ENCODE measurements around the gene ADAMTS16. TPM values are rescaled to one million over a fixed set of nuclear protein-coding genes. Genes with fewer than 3 reads are reported as not detected.

Gene ADAMTS16
- total and polyA plus RNA-seq, 9 of the 15 experiments (the other 6 are each of a cell fraction or from before 2014, with no cell fraction given): not detected

DNA sequence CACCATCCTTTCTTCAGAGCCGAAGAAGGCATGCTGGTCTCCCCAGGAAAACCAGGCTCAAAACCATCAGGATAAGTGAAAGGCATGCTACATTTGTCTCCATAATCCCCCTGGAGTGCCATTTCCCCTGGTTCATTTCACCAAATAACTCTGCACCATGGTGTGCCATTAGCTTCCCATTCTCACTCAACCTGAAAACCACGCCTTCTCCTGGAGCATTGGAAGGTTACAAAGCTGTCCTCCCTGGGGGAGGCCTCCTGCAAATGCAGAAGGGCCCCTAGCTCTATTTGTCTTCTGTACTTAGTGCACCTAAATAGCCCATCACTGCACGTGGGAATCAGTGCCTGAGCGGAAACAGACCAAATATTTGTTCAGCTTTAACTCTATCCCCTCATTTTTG is 192.2 kb downstream of the ADAMTS16 start (continued):
- TF ChIP-seq MIER1 (IDR thresholded peaks at IDR 0.05; ENCODE audit: low read depth) (no peak), HIVEP1 (CRISPR knock-in tag; IDR thresholded peaks at IDR 0.05) (no peak), E2F3 (CRISPR knock-in tag; IDR thresholded peaks at IDR 0.05) (no peak), CREB1 (IDR thresholded peaks at IDR 0.05) (no peak), CREB1 (CRISPR knock-in tag; IDR thresholded peaks at IDR 0.05) (no peak), NFXL1 (CRISPR knock-in tag; IDR thresholded peaks at IDR 0.05) (no peak), POLR2B (IDR thresholded peaks at IDR 0.05; ENCODE audit: low read depth, partially characterized antibody) (no peak)
- TF ChIP-seq, protein P1, sequence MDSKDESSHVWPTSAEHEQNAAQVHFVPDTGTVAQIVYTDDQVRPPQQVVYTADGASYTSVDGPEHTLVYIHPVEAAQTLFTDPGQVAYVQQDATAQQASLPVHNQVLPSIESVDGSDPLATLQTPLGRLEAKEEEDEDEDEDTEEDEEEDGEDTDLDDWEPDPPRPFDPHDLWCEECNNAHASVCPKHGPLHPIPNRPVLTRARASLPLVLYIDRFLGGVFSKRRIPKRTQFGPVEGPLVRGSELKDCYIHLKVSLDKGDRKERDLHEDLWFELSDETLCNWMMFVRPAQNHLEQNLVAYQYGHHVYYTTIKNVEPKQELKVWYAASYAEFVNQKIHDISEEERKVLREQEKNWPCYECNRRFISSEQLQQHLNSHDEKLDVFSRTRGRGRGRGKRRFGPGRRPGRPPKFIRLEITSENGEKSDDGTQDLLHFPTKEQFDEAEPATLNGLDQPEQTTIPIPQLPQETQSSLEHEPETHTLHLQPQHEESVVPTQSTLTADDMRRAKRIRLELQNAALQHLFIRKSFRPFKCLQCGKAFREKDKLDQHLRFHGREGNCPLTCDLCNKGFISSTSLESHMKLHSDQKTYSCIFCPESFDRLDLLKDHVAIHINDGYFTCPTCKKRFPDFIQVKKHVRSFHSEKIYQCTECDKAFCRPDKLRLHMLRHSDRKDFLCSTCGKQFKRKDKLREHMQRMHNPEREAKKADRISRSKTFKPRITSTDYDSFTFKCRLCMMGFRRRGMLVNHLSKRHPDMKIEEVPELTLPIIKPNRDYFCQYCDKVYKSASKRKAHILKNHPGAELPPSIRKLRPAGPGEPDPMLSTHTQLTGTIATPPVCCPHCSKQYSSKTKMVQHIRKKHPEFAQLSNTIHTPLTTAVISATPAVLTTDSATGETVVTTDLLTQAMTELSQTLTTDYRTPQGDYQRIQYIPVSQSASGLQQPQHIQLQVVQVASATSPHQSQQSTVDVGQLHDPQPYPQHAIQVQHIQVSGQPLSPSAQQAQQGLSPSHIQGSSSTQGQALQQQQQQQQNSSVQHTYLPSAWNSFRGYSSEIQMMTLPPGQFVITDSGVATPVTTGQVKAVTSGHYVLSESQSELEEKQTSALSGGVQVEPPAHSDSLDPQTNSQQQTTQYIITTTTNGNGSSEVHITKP (IDR thresholded peaks at IDR 0.05; ENCODE audit: partially characterized antibody): no peak
- TF ChIP-seq, protein P2, sequence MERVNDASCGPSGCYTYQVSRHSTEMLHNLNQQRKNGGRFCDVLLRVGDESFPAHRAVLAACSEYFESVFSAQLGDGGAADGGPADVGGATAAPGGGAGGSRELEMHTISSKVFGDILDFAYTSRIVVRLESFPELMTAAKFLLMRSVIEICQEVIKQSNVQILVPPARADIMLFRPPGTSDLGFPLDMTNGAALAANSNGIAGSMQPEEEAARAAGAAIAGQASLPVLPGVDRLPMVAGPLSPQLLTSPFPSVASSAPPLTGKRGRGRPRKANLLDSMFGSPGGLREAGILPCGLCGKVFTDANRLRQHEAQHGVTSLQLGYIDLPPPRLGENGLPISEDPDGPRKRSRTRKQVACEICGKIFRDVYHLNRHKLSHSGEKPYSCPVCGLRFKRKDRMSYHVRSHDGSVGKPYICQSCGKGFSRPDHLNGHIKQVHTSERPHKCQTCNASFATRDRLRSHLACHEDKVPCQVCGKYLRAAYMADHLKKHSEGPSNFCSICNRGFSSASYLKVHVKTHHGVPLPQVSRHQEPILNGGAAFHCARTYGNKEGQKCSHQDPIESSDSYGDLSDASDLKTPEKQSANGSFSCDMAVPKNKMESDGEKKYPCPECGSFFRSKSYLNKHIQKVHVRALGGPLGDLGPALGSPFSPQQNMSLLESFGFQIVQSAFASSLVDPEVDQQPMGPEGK (CRISPR knock-in tag; IDR thresholded peaks at IDR 0.05; ENCODE audit: borderline replicate concordance): no peak
